HG03060 (cell line): ENCODE measurements around the gene WDR59.
A peak's percentile ranks its signal among the peaks of the same experiment; 100 is the strongest.
"Not testable (repeated sequence)": the region's sequence is repeated elsewhere in the genome, so short reads cannot be mapped to it uniquely, and the experiment has no call there.

Experiments
- ATAC-seq: cut with Tn5 transposase; IDR thresholded peaks from one replicate; pipeline ENCODE4 v1.9.1; 2021; ENCODE audit warnings: low read depth, moderate number of reproducible peaks; ENCODE audit not compliant: unreplicated experiment

The WDR59 gene

DNA sequence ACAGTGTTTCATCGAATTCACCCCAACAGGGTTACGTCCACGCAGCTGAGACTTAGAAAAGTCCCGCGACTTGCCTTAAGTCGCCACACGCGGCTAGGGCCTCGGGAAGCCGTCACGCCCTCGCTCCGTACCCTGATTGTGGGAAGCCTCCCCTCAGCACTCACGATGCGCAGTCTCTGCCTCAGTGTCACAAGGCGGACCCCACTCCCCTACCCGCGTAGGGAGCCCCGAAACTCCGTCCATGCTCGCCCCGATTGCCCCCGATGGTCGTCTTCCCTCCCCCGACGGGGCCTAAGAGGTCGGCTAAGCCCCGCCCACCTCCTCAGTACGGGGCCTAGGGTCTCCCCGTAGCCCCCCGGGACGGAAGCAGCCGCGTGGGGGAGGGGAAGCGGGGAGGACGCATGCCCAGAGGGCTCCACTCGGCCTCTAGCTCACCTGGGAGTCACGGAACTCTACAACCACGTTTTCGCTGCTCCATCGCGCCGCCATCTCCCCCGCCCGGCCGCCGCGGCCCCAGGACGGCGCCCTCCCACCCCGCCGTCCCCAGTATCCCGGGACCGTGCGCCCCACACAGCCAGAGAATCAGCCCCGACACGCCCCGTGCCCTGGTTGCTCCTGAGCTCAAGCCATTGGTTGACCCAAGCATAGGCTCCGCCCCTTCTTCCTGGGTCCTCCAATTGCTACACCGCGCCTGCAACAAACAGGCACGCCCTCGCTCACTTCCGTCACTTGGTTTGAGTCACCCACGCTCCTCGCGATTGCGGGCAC lies at the start of gene WDR59:
Gene WDR59 (minus strand): TSS at position 595 of the 768 bp plus-strand sequence. CDS start 106 bp downstream, at position 489.
- peak; percentile 100 for ATAC-seq

DNA sequence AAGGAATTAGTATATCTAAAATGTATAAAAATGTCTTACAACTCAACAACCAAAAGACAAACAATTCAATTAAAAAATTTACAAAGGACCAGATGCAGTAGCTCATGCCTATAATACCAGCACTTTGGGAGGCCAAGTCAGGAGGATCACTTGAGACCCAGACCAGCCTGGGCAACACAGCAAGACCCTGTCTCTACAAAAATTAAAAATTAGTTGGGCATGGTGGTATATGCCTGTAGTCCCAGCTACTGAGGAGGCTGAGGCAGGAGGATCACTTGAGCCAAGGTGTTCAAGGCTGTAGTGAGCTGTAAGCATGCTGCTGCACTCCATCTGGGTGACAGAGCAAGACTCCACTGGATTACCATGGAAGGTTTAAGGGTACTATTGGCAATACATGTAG lies 47.7 kb upstream of the WDR59 start:
- ATAC-seq: no peak

- ATAC-seq: no peak
Measured at GRCh38 chr16:75029854-75030253, 44.9 kb upstream of the WDR59 start.

DNA sequence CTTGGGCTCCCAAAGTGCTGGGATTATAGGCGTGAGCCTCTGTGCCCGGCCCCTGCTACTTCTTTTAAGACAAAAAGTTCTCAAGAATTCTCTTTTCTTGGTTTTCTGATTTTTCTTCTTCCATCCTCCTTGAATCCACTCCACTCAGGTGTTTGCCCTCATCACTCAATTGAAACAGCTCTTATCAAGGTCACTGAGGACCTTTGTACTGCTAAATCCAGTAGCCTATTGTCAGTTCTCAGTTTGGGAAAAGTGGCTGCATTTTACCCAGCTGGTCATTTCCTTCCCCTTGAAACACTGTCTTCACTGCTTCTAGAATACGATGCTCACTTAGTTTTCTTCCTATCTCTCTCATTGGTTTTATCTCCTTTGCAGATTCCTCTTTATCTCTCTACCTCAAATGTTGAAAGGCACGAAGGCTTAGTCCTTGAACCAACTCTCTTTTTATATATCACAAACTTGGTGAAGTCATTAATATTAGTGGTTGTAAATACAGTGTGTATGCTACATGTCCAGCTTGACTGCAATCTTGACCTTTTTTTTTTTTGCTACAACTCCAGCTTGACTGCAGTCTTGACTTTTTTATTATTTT lies 43.7 kb upstream of the WDR59 start:
- no peak for ATAC-seq

DNA sequence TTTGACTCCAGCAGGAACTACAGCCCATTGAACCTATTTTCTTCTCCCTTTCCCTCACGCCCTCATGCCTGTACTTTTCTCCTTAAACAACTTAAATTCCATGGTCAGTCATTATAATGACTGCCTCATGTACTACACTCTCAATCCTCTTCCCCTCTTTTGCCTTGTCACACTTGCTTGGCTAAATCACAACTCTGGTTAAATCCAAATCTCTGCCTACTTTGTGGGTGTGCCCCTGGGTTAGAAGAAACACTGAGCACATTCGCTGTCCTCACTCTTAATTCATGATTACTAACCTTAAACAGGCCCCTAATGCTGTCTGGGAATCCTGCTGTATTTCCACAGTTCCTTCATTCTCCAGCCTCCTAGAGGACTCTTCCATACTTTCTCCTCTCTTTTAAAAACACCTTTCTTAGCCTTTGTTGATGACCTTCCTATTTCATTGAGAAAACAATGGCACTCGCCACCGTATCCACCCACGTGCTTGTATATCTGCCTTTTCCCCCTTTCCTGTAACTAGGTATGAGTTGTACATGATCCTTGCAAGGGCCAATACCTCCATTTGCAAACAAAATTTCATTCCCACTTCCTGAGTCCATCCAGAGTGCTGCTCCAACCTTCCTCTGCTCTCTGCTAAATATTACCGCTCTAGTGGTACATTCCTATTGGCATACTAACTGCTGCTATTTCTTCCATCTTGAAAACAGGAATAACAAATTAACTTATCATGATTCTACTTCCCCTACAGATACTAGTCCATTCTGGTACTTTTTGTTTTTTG lies 42.8 kb upstream of the WDR59 start:
- no peak for ATAC-seq

DNA sequence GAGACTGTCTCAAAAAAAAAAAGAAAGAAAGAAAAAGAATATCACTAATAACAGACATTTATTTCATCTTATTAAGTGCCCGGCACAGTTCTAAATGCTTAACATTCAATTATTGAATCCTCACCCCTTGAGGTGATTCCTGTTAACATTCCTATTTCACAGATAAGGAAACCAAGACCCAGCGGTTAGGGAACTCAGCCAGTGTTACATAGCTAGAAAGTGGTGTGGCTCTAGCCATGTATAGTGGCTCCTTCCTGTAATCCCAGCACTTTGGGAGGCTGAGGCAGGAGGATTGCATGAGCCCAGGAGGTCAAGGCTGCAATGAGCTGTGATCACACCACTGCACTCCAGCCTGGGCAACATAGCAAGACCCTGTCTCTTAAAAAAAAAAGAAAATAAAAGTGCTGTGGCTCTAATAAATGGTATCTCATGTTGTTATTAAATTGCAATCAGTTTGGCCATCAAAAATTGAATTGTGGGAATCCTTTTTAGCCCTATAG lies 42.0 kb upstream of the WDR59 start:
- ATAC-seq: no peak

- not testable (repeated sequence) for ATAC-seq
Measured at GRCh38 chr16:75026239-75026891, 41.4 kb upstream of the WDR59 start.

DNA sequence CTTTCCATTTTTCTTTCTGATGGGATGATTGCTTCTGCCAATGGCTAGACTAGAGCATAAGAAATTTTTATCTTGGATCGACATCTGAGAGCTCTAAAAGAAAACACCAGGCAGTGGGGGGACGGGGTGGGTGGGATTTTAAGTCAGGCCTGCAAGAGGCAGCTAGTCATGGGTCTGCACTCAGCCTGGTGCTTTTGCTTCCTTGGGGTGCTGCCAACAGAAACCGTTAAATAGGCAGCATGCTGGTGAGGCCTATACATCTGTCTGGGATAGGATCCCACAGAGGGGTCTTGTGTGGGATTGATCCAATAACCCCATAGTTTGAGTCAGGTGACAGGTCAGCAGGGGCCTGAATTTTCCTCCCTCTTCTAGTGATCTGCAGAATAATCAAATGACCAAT lies 40.8 kb upstream of the WDR59 start:
- ATAC-seq: no peak

GRCh38 chr16:75024594-75024993 lies 39.7 kb upstream of the WDR59 start:
- no peak for ATAC-seq

- no peak for ATAC-seq
Measured at GRCh38 chr16:75024182-75024581, 39.3 kb upstream of the WDR59 start.

DNA sequence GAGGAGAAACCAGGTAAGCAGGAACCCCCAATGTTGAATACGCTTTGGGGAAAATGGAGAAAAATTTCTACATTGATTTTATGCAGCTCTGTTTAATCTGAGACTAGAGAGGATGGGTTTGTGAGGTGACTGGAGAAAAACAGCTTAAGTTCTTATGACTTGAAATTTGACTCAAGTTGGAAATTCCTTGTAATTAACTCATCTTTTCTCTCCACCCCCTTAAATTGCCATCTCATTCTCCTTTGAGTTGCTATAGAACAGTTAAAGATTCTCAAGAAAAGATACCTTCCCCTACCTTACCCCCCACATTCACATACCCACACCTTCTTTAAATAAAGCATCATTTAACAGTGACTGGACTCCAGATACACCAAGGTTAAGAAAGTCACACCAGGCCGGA lies 38.1 kb upstream of the WDR59 start:
- ATAC-seq: no peak

DNA sequence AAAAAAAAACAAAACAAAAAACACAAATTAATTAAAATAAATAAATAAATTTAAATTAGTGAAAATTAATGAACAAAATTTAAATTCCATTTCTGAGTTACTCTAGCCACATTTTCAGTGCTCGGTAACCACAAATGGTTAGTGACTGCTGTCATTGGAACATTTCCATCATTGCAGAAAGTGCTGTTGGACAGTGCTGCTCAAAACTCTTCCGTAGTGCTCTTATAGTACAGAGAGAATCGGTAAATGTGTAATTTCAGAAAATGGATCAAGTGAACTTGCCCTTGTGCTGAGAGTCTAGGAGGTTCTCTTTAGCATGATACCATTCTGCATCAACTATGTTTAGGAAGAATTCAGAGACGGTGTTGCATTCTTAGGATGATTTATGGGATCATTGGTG lies 37.6 kb upstream of the WDR59 start:
- no peak for ATAC-seq

- ATAC-seq: no peak
Measured at GRCh38 chr16:75021410-75021809, 36.5 kb upstream of the WDR59 start.

GRCh38 chr16:75019586-75019985 lies 34.7 kb upstream of the WDR59 start:
- ATAC-seq: no peak

DNA sequence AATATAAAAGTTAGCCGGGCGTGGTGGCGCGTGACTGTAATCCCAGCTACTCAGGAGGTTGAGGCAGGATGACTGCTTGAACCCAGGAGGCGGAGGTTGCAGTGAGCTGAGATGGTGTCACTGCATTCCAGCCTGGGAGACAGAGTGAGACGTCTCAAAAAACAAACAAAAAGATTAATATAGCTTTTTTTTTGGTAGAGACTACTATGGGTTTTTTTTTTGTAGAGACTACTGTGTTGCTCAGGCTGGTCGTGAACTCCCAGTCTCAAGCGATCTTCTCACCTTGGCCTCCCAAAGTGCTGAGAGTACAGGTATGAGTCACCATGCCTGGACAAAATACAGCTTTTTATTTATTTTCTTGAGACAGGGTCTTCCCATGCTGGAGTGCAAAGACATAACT lies 34.1 kb upstream of the WDR59 start:
- ATAC-seq: no peak

GRCh38 chr16:75017670-75018525 lies 33.0 kb upstream of the WDR59 start:
- ATAC-seq: no peak

- not testable (repeated sequence) for ATAC-seq
Measured at GRCh38 chr16:75016451-75017081, 31.6 kb upstream of the WDR59 start.

GRCh38 chr16:75014318-75014717 lies 29.4 kb upstream of the WDR59 start:
- no peak for ATAC-seq

DNA sequence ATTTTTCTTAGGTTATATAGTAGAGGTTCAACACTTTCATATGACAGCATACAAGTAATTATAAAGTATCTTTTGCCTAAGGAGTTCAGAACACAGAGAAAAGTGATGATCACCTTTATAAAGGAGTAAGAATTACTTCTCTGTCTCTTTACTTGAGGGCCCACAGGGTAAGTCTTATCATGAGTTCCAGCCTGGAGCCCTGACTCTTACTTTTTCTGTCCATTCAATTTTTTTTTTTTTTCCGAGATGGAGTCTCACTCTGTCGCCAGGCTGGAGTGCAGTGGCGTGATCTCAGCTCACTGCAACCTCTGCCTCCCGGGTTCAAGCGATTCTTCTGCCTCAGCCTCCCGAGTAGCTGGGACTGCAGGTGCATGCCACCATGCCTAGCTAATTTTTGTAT lies 28.2 kb upstream of the WDR59 start:
- not testable (repeated sequence) for ATAC-seq
